ENCODE measurements around the gene ITPR1.

ITPR1 gene

GRCh38 chr3:4641863-4642563 lies 148.9 kb downstream of the ITPR1 start:
- no peak for DNase-seq (ENCODE audit: low read depth, low spot score)

GRCh38 chr3:4642611-4643010 lies 149.5 kb downstream of the ITPR1 start:
- DNase-seq (ENCODE audit: low read depth, low spot score): no peak

GRCh38 chr3:4643904-4644547 lies 150.9 kb downstream of the ITPR1 start:
- DNase-seq (ENCODE audit: low read depth, low spot score): no peak

GRCh38 chr3:4644951-4645350 lies 151.8 kb downstream of the ITPR1 start:
- no peak for DNase-seq (ENCODE audit: low read depth, low spot score)

GRCh38 chr3:4645468-4645867 lies 152.3 kb downstream of the ITPR1 start:
- no peak for DNase-seq (ENCODE audit: low read depth, low spot score)

GRCh38 chr3:4647411-4647810 lies 154.3 kb downstream of the ITPR1 start:
- DNase-seq (ENCODE audit: low read depth, low spot score): no peak

- DNase-seq (ENCODE audit: low read depth, low spot score): no peak
Measured at GRCh38 chr3:4655145-4656045, 162.2 kb downstream of the ITPR1 start.

GRCh38 chr3:4656059-4656458 lies 162.9 kb downstream of the ITPR1 start:
- DNase-seq (ENCODE audit: low read depth, low spot score): no peak

GRCh38 chr3:4656626-4657328 lies 163.6 kb downstream of the ITPR1 start:
- no peak for DNase-seq (ENCODE audit: low read depth, low spot score)

GRCh38 chr3:4660936-4661335 lies 167.8 kb downstream of the ITPR1 start:
- DNase-seq (ENCODE audit: low read depth, low spot score): no peak

GRCh38 chr3:4664412-4664811 lies 171.3 kb downstream of the ITPR1 start:
- no peak for DNase-seq (ENCODE audit: low read depth, low spot score)

- no peak for DNase-seq (ENCODE audit: low read depth, low spot score)
Measured at GRCh38 chr3:4665197-4665596, 172.0 kb downstream of the ITPR1 start.

GRCh38 chr3:4666071-4666470 lies 172.9 kb downstream of the ITPR1 start:
- no peak for DNase-seq (ENCODE audit: low read depth, low spot score)

GRCh38 chr3:4670352-4670751 lies 177.2 kb downstream of the ITPR1 start:
- DNase-seq (ENCODE audit: low read depth, low spot score): no peak

- DNase-seq (ENCODE audit: low read depth, low spot score): no peak
Measured at GRCh38 chr3:4672725-4673275, 179.7 kb downstream of the ITPR1 start.

GRCh38 chr3:4674216-4674615 lies 181.1 kb downstream of the ITPR1 start:
- DNase-seq (ENCODE audit: low read depth, low spot score): no peak

- no peak for DNase-seq (ENCODE audit: low read depth, low spot score)
Measured at GRCh38 chr3:4675704-4676103, 182.6 kb downstream of the ITPR1 start.

GRCh38 chr3:4678320-4678719 lies 185.2 kb downstream of the ITPR1 start:
- no peak for DNase-seq (ENCODE audit: low read depth, low spot score)

GRCh38 chr3:4680227-4680691 lies 187.1 kb downstream of the ITPR1 start:
- no peak for DNase-seq (ENCODE audit: low read depth, low spot score)

GRCh38 chr3:4680871-4681300 lies 187.7 kb downstream of the ITPR1 start:
- no peak for DNase-seq (ENCODE audit: low read depth, low spot score)

GRCh38 chr3:4681301-4681700 lies 188.2 kb downstream of the ITPR1 start:
- DNase-seq (ENCODE audit: low read depth, low spot score): no peak

Data from activated naive CD8-positive, alpha-beta T cell treated with anti-CD3 and anti-CD28 coated beads, Interleukin-2, amount 50 U/mL, for 16 hours (primary cell).